Endothelial cell (in vitro differentiated cells): ENCODE measurements around the gene OTOA. TPM values are rescaled to one million over a fixed set of nuclear protein-coding genes. Genes with fewer than 3 reads are reported as not detected.
"Not testable (repeated sequence)": the region's sequence is repeated elsewhere in the genome, so short reads cannot be mapped to it uniquely, and the experiment has no call there.

Source experiments
- DNase-seq: peaks from one replicate; pipeline ENCODE4 v3.0.0; 2021; ENCODE audit warnings: low spot score
- H3K27ac Mint-ChIP-seq: one replicate; pipeline ENCODE4 v1.8.0; 2021; ENCODE audit warnings: mixed read lengths, inconsistent platforms; ENCODE audit not compliant: unreplicated experiment
- H3K27me3 Mint-ChIP-seq: one replicate; pipeline ENCODE4 v1.8.0; 2021; ENCODE audit warnings: mild to moderate bottlenecking, moderate library complexity, mixed read lengths, inconsistent platforms; ENCODE audit not compliant: unreplicated experiment
- H3K36me3 Mint-ChIP-seq: one replicate; pipeline ENCODE4 v1.8.0; 2021; ENCODE audit warnings: mild to moderate bottlenecking, low read depth, mixed read lengths, inconsistent platforms; ENCODE audit not compliant: unreplicated experiment
- H3K4me1 Mint-ChIP-seq: one replicate; pipeline ENCODE4 v1.8.0; 2021; ENCODE audit warnings: mild to moderate bottlenecking, mixed read lengths, inconsistent platforms; ENCODE audit not compliant: unreplicated experiment
- H3K4me3 Mint-ChIP-seq: one replicate; pipeline ENCODE4 v1.8.0; 2021; ENCODE audit warnings: mild to moderate bottlenecking, mixed read lengths, inconsistent platforms; ENCODE audit not compliant: unreplicated experiment
- H3K9me3 Mint-ChIP-seq: one replicate; pipeline ENCODE4 v1.8.0; 2021; ENCODE audit warnings: mixed read lengths, inconsistent platforms; ENCODE audit not compliant: unreplicated experiment
- total RNA-seq: library from RNA; stranded (reverse); fragmentation: NEBNext Ultra II Directional; extraction: Animal tissue kit (Norgen Biotek cat#: 25700); gene quantifications from one replicate; pipeline ENCODE4 v1.2.1, GENCODE V29; 2021; ENCODE audit not compliant: unreplicated experiment
- TF ChIP-seq, protein P1 (sequence below): fragments of 200-600 bp; sonication (generic); IDR thresholded peaks from one replicate; pipeline ENCODE4 v1.5.0; 2021; ENCODE audit warnings: antibody characterized with exemption; ENCODE audit not compliant: unreplicated experiment

Gene OTOA
- total RNA-seq, 1 donor from 2014 or later = not detected

DNA sequence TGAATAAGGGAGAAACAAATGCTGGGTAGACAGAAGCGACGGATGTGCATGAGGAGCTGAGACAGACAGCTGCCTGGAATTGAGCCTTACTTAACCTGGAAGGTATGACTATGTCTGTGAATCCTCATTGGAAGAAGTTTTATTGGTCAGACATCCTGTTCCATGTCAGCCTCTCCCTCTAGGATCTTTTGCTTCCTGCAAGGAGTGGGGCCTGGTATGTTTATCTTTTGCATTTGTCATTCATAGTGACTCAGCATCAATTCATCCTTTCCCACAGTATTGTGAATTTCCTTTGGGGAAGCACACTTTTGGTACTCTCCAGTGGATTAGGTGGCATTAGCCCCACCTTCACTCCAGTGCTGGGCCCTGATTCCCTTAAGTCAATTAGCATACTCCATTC, 105.5 kb downstream of the OTOA start:
- not testable (repeated sequence) for H3K4me1 Mint-ChIP-seq, H3K4me3 Mint-ChIP-seq, H3K27ac Mint-ChIP-seq, H3K27me3 Mint-ChIP-seq, H3K36me3 Mint-ChIP-seq, H3K9me3 Mint-ChIP-seq, DNase-seq

- not testable (repeated sequence) for H3K36me3 Mint-ChIP-seq, DNase-seq, H3K9me3 Mint-ChIP-seq, H3K4me1 Mint-ChIP-seq, H3K27me3 Mint-ChIP-seq, H3K27ac Mint-ChIP-seq, H3K4me3 Mint-ChIP-seq
Measured at GRCh38 chr16:21770584-21770983, 106.8 kb downstream of the OTOA start.

GRCh38 chr16:21772547-21773206, 108.9 kb downstream of the OTOA start:
- H3K4me1 Mint-ChIP-seq, H3K36me3 Mint-ChIP-seq, H3K4me3 Mint-ChIP-seq, H3K27ac Mint-ChIP-seq, H3K27me3 Mint-ChIP-seq, H3K9me3 Mint-ChIP-seq, DNase-seq: not testable (repeated sequence)

GRCh38 chr16:21773207-21773553, 109.4 kb downstream of the OTOA start:
- not testable (repeated sequence) for H3K27me3 Mint-ChIP-seq, H3K27ac Mint-ChIP-seq, DNase-seq, H3K36me3 Mint-ChIP-seq, H3K9me3 Mint-ChIP-seq, H3K4me3 Mint-ChIP-seq, H3K4me1 Mint-ChIP-seq

- H3K36me3 Mint-ChIP-seq, H3K9me3 Mint-ChIP-seq, H3K27me3 Mint-ChIP-seq, H3K4me1 Mint-ChIP-seq, DNase-seq, H3K27ac Mint-ChIP-seq, H3K4me3 Mint-ChIP-seq: not testable (repeated sequence)
Measured at GRCh38 chr16:21780525-21780924, 116.8 kb downstream of the OTOA start.

DNA sequence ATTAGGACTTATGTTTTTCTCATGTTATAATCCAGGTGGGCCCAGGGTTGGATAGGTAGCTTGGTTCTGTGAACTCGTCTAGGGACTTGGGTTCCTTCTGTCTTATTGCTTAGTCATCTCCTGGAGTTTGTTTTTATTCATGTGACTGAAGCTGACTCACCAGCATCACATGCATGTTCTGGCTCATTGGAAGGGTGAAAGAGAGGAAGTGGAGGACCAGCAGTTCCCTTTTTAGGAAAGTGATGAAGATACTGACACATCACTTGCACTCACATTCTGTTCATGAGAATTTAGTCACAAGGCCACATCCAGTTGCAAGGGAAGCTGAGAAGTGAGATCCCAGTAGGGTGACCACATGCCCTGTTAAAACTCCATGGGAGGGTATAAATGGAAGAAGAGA, 126.7 kb downstream of the OTOA start:
- H3K36me3 Mint-ChIP-seq, H3K9me3 Mint-ChIP-seq, H3K27me3 Mint-ChIP-seq, H3K4me3 Mint-ChIP-seq, DNase-seq, H3K4me1 Mint-ChIP-seq, H3K27ac Mint-ChIP-seq: not testable (repeated sequence)

- H3K4me3 Mint-ChIP-seq = not testable (repeated sequence)
Measured at GRCh38 chr16:21793310-21793709, 129.5 kb downstream of the OTOA start.

DNA sequence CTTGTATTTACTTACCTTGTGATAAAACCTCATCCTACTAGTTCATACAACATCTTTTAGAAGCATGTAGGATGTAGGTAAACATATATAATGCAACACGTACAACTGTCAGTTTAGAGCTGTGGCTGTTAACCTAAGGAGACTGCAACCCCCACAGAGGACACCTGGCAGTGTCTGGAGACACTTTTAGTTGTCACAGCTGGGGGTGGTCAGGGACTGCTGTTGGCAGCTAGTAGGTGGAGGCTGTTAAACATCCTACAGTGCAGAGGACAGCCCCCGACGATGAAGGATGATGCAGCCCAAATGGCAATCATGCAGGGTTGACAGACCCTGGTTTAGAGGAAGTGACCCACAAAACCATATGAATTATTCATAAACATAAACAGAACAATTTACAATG, 134.8 kb downstream of the OTOA start:
- not testable (repeated sequence) for H3K27ac Mint-ChIP-seq, DNase-seq, H3K4me1 Mint-ChIP-seq, H3K36me3 Mint-ChIP-seq, H3K27me3 Mint-ChIP-seq, H3K4me3 Mint-ChIP-seq, H3K9me3 Mint-ChIP-seq

More at GRCh38 chr16:21793310-21793709, 129.5 kb downstream of the OTOA start:
- H3K9me3 Mint-ChIP-seq, H3K27ac Mint-ChIP-seq, H3K27me3 Mint-ChIP-seq, DNase-seq, H3K36me3 Mint-ChIP-seq, H3K4me1 Mint-ChIP-seq: not testable (repeated sequence)

GRCh38 chr16:21801538-21802374, 138.0 kb downstream of the OTOA start:
- not testable (repeated sequence) for H3K9me3 Mint-ChIP-seq, H3K4me1 Mint-ChIP-seq, H3K27me3 Mint-ChIP-seq, H3K36me3 Mint-ChIP-seq, H3K4me3 Mint-ChIP-seq, H3K27ac Mint-ChIP-seq
- TF ChIP-seq, protein P1, sequence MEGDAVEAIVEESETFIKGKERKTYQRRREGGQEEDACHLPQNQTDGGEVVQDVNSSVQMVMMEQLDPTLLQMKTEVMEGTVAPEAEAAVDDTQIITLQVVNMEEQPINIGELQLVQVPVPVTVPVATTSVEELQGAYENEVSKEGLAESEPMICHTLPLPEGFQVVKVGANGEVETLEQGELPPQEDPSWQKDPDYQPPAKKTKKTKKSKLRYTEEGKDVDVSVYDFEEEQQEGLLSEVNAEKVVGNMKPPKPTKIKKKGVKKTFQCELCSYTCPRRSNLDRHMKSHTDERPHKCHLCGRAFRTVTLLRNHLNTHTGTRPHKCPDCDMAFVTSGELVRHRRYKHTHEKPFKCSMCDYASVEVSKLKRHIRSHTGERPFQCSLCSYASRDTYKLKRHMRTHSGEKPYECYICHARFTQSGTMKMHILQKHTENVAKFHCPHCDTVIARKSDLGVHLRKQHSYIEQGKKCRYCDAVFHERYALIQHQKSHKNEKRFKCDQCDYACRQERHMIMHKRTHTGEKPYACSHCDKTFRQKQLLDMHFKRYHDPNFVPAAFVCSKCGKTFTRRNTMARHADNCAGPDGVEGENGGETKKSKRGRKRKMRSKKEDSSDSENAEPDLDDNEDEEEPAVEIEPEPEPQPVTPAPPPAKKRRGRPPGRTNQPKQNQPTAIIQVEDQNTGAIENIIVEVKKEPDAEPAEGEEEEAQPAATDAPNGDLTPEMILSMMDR = peak; percentile 56
- DNase-seq = peak; percentile 38

GRCh38 chr16:21802375-21802663, 138.6 kb downstream of the OTOA start:
- not testable (repeated sequence) for H3K4me1 Mint-ChIP-seq, DNase-seq, H3K36me3 Mint-ChIP-seq, H3K27me3 Mint-ChIP-seq, H3K9me3 Mint-ChIP-seq, H3K4me3 Mint-ChIP-seq, H3K27ac Mint-ChIP-seq
